ENCODE measurements around the gene CRACR2A.

Gene CRACR2A

GRCh38 chr12:3651585-3652424 is 101.1 kb downstream of the CRACR2A start:
- no peak for DNase-seq (ENCODE audit: low read depth in 3 of 3)

DNA sequence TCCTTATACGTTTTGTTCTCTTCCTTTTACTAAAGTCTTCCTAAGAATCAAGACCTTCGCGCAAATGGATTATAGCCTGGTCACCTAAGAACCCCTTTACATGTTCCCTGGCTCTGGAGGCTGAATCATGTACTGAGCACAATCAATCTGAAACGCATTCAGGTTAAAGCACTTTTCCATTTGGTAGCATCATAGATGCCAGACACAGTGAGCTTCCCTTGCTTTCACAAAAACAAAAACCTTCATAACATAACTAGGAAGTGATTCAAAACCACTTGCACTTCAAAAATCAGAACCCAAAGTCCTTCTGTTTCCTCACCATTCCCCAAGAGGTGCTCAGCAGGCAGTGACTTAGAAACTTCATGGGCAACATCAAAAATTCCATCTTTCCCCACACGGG is 105.4 kb downstream of the CRACR2A start:
- DNase-seq (ENCODE audit: low read depth in 3 of 3) = no peak

DNA sequence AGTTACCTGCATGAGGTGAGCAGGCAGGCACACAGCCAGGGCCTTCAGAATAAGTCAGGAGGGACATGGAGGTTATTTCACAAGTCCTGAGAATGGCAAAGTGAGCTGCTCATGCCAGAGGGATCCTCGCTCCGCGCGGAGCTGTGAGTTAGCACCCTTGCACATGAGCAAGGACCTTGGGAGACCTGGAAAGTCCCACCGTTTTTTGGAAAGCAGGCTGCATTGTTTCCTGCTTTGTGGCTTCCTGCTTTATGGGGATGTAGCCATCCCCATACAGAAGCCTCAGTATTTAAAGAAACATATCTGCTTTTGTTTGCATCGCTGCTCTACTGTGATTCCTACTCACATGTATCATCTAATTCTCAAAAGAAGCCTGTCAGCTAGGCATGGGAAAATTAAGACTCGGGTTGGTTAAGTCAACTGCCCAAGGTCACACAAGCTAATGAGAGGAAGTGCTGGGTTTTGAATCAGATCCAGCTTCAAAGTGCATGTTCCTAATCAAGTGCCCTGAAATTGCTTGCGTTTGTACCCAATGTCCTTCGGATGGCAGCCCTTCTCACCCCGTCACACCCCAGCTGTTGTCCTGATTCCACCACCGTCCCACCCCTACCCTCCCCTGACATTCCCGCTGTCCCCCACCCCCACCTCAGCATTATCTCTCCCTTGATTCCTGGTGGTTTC is 106.2 kb downstream of the CRACR2A start:
- no peak for DNase-seq (ENCODE audit: low read depth in 3 of 3)

DNA sequence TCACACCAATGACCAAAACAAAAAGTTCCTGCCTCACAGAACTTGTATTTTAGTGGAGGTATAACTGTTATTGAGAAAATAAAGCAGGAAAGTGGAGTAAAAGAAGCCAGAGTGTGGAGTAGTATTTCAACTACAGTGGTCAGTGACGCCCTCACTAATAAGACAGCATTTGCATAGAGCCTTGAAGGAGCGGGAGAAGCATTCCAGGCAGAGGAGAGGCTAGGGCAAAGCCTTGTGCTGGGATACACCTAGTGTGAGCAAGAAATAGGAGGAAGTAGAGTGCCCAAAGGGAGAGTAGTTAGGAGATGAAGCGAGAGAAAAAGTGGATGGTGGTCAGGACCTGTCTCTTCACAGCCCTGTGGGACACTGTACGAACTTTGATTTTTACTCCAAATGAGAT is 107.8 kb downstream of the CRACR2A start:
- no peak for DNase-seq (ENCODE audit: low read depth in 3 of 3)

DNA sequence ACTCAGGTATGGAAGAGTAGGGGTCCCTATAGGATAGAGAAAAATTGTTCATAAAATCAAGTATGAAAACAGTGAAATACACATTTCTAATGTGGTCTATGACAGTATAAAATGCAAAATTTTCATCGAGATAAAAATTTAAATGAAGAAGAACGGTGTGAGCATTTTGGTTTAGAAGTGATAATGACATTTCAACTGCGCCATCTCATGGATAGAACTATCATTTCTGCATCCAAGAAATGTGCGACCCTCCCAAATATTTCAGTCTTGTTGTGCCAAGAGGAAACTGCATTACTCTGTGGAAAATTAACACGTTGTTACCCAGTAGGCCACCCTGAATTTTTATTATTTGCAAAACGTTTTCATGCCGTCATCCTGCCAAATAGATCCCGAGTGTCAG is 108.8 kb downstream of the CRACR2A start:
- no peak for DNase-seq (ENCODE audit: low read depth in 3 of 3)

DNA sequence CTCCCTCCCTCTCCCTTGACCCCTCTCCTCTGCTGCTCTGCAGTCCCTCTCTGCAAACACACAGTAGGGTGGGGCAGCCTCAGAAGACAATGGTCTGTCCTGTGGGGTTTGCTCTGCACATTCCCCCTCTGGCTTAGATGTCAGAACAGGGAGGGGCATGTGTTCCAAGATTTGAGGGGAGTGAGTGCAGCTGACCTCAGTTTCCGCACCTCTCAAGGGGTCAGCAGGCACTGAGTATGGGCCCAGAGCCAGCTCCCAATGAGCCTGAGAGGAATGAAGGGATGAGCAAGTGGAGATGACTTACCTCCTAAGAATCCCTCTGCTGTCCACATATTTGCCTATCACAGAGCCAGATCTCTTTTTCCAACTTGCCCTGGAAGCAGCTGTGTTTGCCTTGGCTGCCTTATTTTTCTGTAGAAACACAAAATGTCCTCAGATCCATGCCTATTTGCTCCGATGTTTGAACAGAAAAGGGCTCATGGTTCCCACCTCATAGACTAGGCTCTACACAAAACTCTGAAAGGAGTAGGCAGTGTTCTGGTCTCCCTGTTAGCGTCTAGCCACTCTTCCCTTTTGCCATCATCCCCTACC is 111.4 kb downstream of the CRACR2A start:
- no peak for DNase-seq (ENCODE audit: low read depth in 3 of 3)

- DNase-seq (ENCODE audit: low read depth in 3 of 3) = no peak
These were observed 116.6 kb downstream of the CRACR2A start for GRCh38 chr12:3636328-3636727.

DNA sequence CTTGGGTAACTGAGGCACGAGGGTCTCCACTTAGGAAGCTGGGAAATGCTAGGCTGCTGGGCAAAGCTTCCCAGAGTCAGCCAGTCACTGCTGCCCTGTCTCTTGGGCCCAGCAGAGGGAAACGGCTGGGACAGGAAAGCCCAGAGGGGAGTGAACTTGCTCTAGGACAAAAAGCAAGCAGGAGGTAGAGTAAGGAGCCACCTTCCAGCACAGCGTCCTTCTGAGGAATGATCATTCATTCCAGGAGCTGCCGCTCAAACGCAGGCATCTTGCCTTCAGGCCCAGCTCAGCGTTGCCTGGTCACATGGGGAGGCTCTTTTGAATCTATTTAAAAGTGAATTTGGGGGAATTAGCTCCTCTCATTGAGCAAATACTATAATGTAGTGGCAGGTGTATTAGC is 118.6 kb downstream of the CRACR2A start:
- DNase-seq (ENCODE audit: low read depth in 3 of 3) = no peak

DNA sequence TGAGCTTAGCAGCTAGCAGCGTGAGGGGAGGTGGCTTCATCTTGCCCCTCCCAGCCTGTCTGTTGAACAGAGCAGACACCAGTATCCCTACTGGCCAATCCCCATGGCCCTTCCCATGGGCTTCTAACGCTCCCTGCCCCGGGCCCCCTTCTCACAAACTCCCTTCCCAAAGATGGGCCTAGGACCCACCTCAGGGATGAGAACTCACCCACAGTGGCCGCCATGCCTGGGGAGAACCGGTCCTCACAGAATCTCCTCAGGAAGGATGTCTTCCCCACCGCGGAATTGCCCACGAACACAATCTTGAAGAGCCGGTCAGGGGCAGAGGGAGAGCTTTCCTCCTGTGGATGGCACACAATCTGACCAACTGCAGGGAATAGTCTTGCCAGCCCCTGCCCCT is 119.5 kb downstream of the CRACR2A start:
- DNase-seq (ENCODE audit: low read depth in 3 of 3) = no peak

- no peak for DNase-seq (ENCODE audit: low read depth in 3 of 3)
These were observed 120.2 kb downstream of the CRACR2A start for GRCh38 chr12:3632754-3633153.

GRCh38 chr12:3632256-3632655 is 120.7 kb downstream of the CRACR2A start:
- DNase-seq (ENCODE audit: low read depth in 3 of 3) = no peak

DNA sequence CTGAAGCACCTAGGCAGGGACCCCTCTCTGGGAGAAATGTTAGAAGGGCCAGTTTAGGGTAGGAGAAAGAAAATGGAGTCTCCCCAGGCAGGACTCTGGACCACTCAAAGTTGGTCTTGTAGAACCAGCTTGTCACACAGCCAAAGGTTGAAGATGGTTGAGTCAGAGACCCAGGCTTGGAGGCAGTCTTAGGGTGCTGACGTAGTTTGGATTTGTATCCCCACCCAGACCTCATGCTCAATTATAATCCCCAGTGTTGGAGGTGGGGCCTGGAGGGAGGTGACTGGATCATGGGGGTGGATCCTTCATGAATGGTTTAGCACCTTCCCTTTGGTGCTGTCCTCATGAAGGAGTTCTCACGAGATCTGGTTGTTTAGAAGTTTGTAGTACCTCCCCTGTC is 121.2 kb downstream of the CRACR2A start:
- no peak for DNase-seq (ENCODE audit: low read depth in 3 of 3)

DNA sequence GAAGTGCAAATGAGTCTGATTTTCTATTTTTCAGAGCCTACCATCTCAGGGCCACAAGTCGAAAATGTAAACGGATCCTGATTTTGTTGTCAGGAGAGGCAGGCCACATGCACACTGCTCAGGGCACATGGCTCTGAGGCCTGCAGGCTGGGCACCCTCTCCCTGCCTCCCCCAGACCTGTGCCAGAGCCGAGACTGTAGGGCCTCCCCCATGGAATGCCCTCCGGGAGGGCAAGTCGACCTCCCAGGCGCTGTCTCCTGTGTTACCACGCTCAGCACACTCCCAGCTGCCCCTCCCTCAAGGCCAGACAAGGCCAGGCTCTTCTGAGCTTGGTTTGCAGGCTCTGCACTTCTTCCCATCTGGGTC is 121.7 kb downstream of the CRACR2A start:
- DNase-seq (ENCODE audit: low read depth in 3 of 3) = no peak

GRCh38 chr12:3630621-3631271 is 122.2 kb downstream of the CRACR2A start:
- DNase-seq (ENCODE audit: low read depth in 3 of 3) = no peak

GRCh38 chr12:3630111-3630510 is 122.8 kb downstream of the CRACR2A start:
- no peak for DNase-seq (ENCODE audit: low read depth in 3 of 3)

GRCh38 chr12:3629057-3629830 is 123.7 kb downstream of the CRACR2A start:
- no peak for DNase-seq (ENCODE audit: low read depth in 3 of 3)

DNA sequence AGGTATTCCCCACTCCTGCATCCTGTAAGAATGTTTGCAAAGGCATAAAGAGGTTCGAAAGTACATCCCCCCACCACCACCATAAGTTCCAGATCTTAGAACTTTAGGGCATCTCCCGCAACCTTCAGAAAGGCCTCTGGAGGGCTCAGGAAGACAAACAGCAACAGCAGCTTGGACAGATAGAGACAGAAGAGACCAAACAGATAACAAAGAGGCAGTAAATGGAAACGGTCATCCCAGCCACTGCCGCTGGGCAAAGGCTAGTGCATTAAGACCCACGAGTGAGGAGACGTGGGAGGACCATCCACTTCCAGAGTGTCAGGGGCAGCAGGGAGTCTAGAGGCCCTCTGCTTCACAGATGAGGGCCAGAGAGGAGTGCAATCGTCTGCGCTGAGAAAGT is 124.3 kb downstream of the CRACR2A start:
- no peak for DNase-seq (ENCODE audit: low read depth in 3 of 3)

GRCh38 chr12:3627336-3627735 is 125.6 kb downstream of the CRACR2A start:
- DNase-seq (ENCODE audit: low read depth in 3 of 3) = no peak

DNA sequence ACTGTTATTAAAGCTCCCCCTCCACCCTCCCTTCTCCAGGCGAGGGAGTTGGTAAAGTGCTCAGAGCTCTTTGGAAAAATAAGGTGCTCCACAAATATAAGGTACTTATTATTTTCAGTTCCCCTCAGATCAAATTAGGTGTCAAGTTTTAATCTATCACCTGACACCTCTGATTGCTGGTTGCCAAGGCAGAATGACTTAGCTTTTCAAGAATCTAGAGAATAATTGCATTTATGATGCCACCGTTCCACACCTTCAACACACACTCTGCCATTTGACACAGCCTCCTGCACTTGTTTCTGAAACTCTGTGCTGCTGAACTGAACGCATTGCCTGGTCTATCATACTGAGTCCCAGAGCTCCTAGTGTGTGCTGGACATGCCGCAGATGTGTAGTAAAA is 128.6 kb downstream of the CRACR2A start:
- no peak for DNase-seq (ENCODE audit: low read depth in 3 of 3)

GRCh38 chr12:3622822-3623690 is 129.9 kb downstream of the CRACR2A start:
- DNase-seq (ENCODE audit: low read depth in 3 of 3) = no peak
